A673 (cell line): ENCODE data around the gene C19orf38. TPM values are rescaled to one million over a fixed set of nuclear protein-coding genes. Genes with fewer than 3 reads are reported as not detected.
"Not testable (repeated sequence)": the region's sequence is repeated elsewhere in the genome, so short reads cannot be mapped to it uniquely, and the experiment has no call there.

Experiments used
- BruUV-seq: library from RNA; stranded (reverse); fragments of 400-500 nt; replicated peaks from 2 replicates; lab custom pipeline; 2021; lab: Mats Ljungman, UMichigan
- CTCF ChIA-PET: fragments of 300-600 bp; sonication (Branson Sonifier 250); formaldehyde crosslinking; loops from one replicate; lab custom pipeline; 2022; ENCODE audit warnings: antibody characterized with exemption; lab: Charles Lee
- POLR2A ChIA-PET: fragments of 300-600 bp; sonication (Branson Sonifier 250); formaldehyde crosslinking; loops from one replicate; lab custom pipeline; 2022; ENCODE audit warnings: antibody characterized with exemption; ENCODE audit not compliant: low non-redundant PET; lab: Charles Lee
- DNase-seq: peaks from one replicate; pipeline ENCODE4 v3.0.0-alpha.2; 2015; ENCODE audit warnings: low spot score
- H3K27ac ChIP-seq: fragments of 200-600 bp; sonication (generic); 2 replicates; pipeline ENCODE4 v1.5.1; 2016; ENCODE audit warnings: mixed run types, low read depth, mild to moderate bottlenecking, mixed read lengths, antibody characterized with exemption, low read length; ENCODE audit not compliant: poor library complexity, severe bottlenecking
- H3K27me3 ChIP-seq: fragments of 200-600 bp; sonication (generic); replicated peaks from 2 replicates; pipeline ENCODE4 v1.6.1; 2017; ENCODE audit warnings: mixed run types, low read depth, mild to moderate bottlenecking, mixed read lengths, antibody characterized with exemption, low read length; ENCODE audit not compliant: insufficient read depth, poor library complexity
- H3K36me3 ChIP-seq: fragments of 200-600 bp; sonication (generic); 2 replicates; pipeline ENCODE4 v1.6.1; 2016; ENCODE audit warnings: mixed run types, mild to moderate bottlenecking, mixed read lengths, antibody characterized with exemption, low read length; ENCODE audit not compliant: insufficient read depth, poor library complexity, severe bottlenecking
- H3K4me1 ChIP-seq: fragments of 200-600 bp; sonication (generic); 2 replicates; pipeline ENCODE4 v1.6.1; 2017; ENCODE audit warnings: mixed run types, mild to moderate bottlenecking, mixed read lengths, antibody characterized with exemption, low read length; ENCODE audit not compliant: insufficient read depth, poor library complexity, severe bottlenecking
- H3K4me3 ChIP-seq: fragments of 200-600 bp; sonication (generic); 2 replicates; pipeline ENCODE4 v1.5.1; 2016; ENCODE audit warnings: low read depth, mixed run types, mild to moderate bottlenecking, mixed read lengths, low read length; ENCODE audit not compliant: poor library complexity, severe bottlenecking
- H3K9me3 ChIP-seq: fragments of 200-600 bp; sonication (generic); 2 replicates; pipeline ENCODE4 v1.6.1; 2016; ENCODE audit warnings: mixed run types, low read depth, mild to moderate bottlenecking, mixed read lengths, antibody characterized with exemption, low read length; ENCODE audit not compliant: poor library complexity, severe bottlenecking
- EZH2 ChIP-seq: fragments of 200-600 bp; sonication (generic); IDR thresholded peaks from 2 replicates; pipeline ENCODE4 v1.6.1; 2017; ENCODE audit warnings: borderline replicate concordance, low read depth, mild to moderate bottlenecking, mixed read lengths, antibody characterized with exemption, low read length; ENCODE audit not compliant: poor library complexity, severe bottlenecking
- intact Hi-C: fragments of 100-400 bp; cut with micrococcal nuclease; formaldehyde crosslinking; loops from one replicate; pipeline ENCODE4 v1.10.0; 2022; ENCODE audit not compliant: unreplicated experiment
- total RNA-seq: library from RNA; stranded (reverse); gene quantifications from 2 replicates; pipeline ENCODE4 v1.2.3, GENCODE V29; 2021
- TF ChIP-seq, protein P1 (sequence below): fragments of 300-800, 200-600 bp; sonication (generic); conservative IDR thresholded peaks from 2 replicates; pipeline ENCODE4 v1.5.1; 2017; ENCODE audit warnings: low read depth, mild to moderate bottlenecking, antibody characterized with exemption, low read length, moderate library complexity, mixed read lengths

C19orf38 gene
- total RNA-seq, 1 experiment from 2014 or later, result not detected

- no TSS peak for BruUV-seq
- H3K4me3 ChIP-seq, result no peak overlapping the region
- ChIA-PET CTCF (no interaction called here), POLR2A (no interaction called here)
- TF ChIP-seq, protein P1, sequence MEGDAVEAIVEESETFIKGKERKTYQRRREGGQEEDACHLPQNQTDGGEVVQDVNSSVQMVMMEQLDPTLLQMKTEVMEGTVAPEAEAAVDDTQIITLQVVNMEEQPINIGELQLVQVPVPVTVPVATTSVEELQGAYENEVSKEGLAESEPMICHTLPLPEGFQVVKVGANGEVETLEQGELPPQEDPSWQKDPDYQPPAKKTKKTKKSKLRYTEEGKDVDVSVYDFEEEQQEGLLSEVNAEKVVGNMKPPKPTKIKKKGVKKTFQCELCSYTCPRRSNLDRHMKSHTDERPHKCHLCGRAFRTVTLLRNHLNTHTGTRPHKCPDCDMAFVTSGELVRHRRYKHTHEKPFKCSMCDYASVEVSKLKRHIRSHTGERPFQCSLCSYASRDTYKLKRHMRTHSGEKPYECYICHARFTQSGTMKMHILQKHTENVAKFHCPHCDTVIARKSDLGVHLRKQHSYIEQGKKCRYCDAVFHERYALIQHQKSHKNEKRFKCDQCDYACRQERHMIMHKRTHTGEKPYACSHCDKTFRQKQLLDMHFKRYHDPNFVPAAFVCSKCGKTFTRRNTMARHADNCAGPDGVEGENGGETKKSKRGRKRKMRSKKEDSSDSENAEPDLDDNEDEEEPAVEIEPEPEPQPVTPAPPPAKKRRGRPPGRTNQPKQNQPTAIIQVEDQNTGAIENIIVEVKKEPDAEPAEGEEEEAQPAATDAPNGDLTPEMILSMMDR, result no peak
- no peak for TF ChIP-seq EZH2
- H3K27me3 ChIP-seq, result no peaks in the 10 kb centered on the region
- intact Hi-C loops, result loop anchor here (10.0 kb wide), 1 partner anchor 284 kb away; the partner anchor contains the start of gene AP1M2
- no peak for DNase-seq
- H3K27ac ChIP-seq, result no peak overlapping the region
- H3K36me3 ChIP-seq, result no peaks in the 10 kb centered on the region
- peaks cover 14% of the 10 kb centered on the region for H3K4me1 ChIP-seq
- H3K9me3 ChIP-seq, result no peaks in the 10 kb centered on the region
Measured at GRCh38 chr19:10868872-10869547, 20.8 kb downstream of the C19orf38 start.

DNA sequence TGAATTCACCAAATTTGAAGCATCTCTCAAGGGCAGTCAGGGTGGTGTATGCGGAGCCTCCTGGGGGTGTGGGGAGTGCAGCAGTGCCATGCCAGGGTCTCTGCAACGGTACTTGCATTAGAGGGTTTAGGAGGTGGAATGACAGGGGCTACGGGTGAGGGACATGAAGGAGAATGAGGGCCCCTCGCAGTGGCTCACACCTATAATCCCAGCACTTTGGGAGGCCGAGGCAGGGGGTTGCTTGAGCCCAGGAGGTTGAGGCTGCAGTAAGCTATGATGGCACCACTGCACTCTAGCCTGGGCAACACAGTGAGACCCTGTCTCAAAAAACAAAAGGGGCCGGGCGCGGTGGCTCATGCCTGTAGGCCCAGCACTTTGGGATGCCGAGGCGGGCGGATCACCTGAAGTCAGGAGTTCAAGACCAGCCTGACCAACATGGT, 21.7 kb downstream of the C19orf38 start:
- not testable (repeated sequence) for DNase-seq, H3K27ac ChIP-seq, H3K36me3 ChIP-seq, H3K27me3 ChIP-seq, H3K4me3 ChIP-seq, BruUV-seq, H3K9me3 ChIP-seq
- intact Hi-C loops, result loop anchor here (5.0 to 10.0 kb wide), 2 partner anchors 57 to 285 kb away; partner anchors contain the start of genes AP1M2, TIMM29 and YIPF2
- ChIA-PET POLR2A (interaction anchor here (1.0 kb wide), 1 partner anchor 15 kb away, joined by 3 read pairs; no protein-coding TSS in a partner anchor), CTCF (interaction anchor here (0.6 kb wide), 1 partner anchor 303 kb away, joined by 11 read pairs; no protein-coding TSS in a partner anchor)
- peaks cover 11% of the 10 kb centered on the region for H3K4me1 ChIP-seq

- Histone ChIP-seq H3K4me1 (peaks cover 11% of the 10 kb centered on the region), H3K27me3 (no peaks in the 10 kb centered on the region), H3K36me3 (no peaks in the 10 kb centered on the region), H3K27ac (peak overlapping the region; percentile 55), H3K9me3 (no peaks in the 10 kb centered on the region), H3K4me3 (peak overlapping the region; percentile 43)
- BruUV-seq, result no TSS peak
- CTCF ChIA-PET, result interaction anchor here (0.5 to 1.0 kb wide), 5 partner anchors 12 to 304 kb away, joined by 3 to 11 read pairs (median 7); partner anchors contain the start of gene DNM2
- no peak for TF ChIP-seq EZH2
- TF ChIP-seq, protein P1, result no peak
- DNase-seq, result no peak
- POLR2A ChIA-PET, result interaction anchor here (1.0 to 1.1 kb wide), 2 partner anchors 16 to 35 kb away, joined by 3 to 11 read pairs; no protein-coding TSS in a partner anchor
- intact Hi-C loops, result loop anchor here (5.0 kb wide), 1 partner anchor 57 kb away; the partner anchor contains the start of genes TIMM29 and YIPF2
Measured at GRCh38 chr19:10870501-10870954, 22.3 kb downstream of the C19orf38 start.
